ENCODE measurements around the gene SARDH.

SARDH gene

GRCh38 chr9:133703591-133704399 lies 34.4 kb downstream of the SARDH start:
- no peak for DNase-seq (ENCODE audit: low read depth)

- peak; percentile 12 for DNase-seq (ENCODE audit: low read depth)
Observed at GRCh38 chr9:133702798-133703590, 35.2 kb downstream of the SARDH start.

DNA sequence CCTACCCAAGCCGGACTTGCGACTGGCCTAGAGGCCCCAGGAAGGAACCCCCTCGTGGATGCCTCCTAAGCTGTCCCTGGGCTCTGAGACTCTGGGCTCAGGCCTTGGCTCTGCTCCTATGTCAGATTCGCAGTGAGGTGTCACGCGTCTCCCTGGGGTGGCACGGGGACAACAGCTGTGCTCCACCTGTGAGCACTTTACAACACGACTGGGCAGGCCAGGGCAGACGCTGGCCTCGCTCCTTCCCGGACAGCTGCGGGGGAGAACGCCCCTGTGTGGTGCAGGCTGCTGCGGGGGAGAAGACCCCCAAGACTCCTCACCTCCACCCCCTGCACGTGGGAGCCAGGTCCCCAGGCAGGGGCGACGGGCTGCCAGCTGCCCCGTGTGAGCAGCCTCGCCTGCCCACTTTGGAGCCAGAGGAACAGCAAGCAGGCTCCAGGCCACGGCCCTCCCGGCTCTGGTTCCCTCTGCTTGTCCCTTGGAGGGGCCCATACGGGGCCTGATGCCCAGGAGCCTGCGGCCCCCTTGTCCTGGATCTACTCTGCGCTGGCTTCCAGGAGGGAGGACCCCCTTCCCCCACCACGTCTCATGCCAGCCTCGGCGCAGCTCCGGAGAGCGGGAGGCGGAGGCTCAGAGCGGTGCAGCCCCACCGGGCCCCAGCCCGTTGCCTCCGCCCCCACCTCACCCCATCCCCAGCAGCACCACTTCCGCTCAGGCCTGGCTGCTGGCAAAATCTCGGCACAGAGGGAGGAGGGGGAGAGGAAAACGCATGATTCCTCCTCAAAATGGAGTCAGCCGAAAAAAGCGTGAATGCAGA lies 36.0 kb downstream of the SARDH start:
- DNase-seq (ENCODE audit: low read depth): peak; percentile 57

DNA sequence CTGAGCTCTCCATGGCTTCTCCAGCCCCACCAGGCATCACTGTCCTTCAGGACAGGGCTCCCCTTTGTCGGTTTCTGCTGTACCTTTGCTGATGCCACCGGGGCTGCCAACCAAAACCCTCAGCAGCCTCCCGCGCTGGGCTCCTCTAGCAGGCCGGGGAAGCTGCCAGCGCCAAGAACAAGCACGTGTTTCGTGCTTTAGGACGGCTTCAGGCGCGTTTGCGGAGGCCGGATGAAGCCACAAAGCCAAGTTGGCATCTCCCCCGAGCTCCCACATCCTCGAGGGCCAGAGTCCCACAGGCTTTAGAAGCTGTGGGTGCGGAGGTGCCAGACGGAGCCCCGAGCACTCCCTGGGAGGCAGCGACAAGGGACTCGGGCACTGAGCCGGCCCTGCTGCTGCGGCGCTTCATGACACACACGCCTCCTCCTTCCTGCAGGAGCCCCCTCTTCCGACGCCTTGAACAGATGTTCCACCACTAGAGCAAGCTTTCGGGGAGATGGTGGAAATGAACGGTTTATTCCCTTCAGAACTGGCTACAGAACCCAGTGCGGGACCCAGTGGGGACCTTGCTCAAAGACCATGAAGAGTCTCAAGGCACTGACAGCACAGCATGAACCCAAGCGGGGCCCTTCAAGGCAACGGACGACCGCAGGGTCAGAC lies 36.7 kb downstream of the SARDH start:
- DNase-seq (ENCODE audit: low read depth): peak; percentile 55

GRCh38 chr9:133700819-133701320 lies 37.3 kb downstream of the SARDH start:
- no peak for DNase-seq (ENCODE audit: low read depth)

- no peak for DNase-seq (ENCODE audit: low read depth)
Observed at GRCh38 chr9:133699546-133699945, 38.6 kb downstream of the SARDH start.

DNA sequence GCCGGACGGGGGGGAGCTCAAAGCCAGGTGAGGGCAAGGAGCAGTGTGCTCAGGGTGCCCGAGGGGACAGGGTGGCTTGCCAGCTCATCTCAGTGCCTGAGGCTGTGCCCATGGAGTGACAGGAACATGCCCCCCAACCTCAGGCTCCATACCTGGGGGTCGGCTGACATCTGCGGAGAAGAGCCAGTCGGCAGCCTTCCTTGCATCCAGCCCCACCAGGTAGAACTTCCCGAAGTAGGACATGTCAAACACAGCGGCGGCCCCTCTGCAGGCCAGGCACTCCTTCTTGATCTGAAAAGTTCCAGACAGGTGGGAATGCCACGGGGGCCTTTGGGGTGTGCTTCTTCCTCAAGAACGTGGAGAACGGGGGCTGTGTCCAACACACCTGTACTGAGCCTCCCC lies 42.1 kb downstream of the SARDH start:
- DNase-seq (ENCODE audit: low read depth): no peak

- no peak for DNase-seq (ENCODE audit: low read depth)
Observed at GRCh38 chr9:133694686-133695085, 43.5 kb downstream of the SARDH start.

GRCh38 chr9:133693703-133694529 lies 44.2 kb downstream of the SARDH start:
- DNase-seq (ENCODE audit: low read depth): no peak

GRCh38 chr9:133693116-133693515 lies 45.0 kb downstream of the SARDH start:
- no peak for DNase-seq (ENCODE audit: low read depth)

GRCh38 chr9:133692364-133692985 lies 45.7 kb downstream of the SARDH start:
- no peak for DNase-seq (ENCODE audit: low read depth)

- DNase-seq (ENCODE audit: low read depth): no peak
Observed at GRCh38 chr9:133691626-133692363, 46.4 kb downstream of the SARDH start.

- DNase-seq (ENCODE audit: low read depth): no peak
Observed at GRCh38 chr9:133691191-133691590, 47.0 kb downstream of the SARDH start.

GRCh38 chr9:133690081-133690561 lies 48.0 kb downstream of the SARDH start:
- DNase-seq (ENCODE audit: low read depth): no peak

DNA sequence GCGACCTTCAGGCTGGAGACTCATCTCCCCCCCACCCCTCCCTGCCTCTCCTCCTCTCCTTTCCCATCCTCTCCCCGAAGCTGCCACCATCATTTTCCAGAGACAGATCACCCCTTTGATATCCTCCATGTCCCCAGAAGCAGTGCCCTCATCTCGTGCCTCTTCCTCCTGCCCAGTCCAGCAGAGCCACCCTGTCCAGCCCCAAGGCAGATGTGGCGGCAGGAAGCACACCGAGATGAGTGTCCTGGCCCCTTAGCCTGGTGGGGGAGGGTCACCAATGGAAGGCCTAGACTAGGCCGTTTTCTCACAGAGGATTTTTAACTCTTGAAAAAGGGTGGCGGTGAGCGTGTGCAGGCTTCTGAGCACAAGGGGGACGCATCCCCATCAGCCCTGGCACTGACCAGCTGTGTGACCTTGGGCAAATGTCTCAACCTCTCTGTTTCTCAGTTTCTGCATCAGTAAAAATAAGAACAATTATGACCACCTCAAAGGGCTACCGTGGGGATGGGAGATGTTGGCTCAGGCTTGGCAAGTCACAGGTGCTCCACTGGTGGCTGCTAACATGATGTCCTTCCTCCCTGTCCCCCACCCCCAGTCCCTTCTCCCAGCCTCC lies 48.9 kb downstream of the SARDH start:
- no peak for DNase-seq (ENCODE audit: low read depth)

- no peak for DNase-seq (ENCODE audit: low read depth)
Observed at GRCh38 chr9:133687856-133688761, 50.0 kb downstream of the SARDH start.

DNA sequence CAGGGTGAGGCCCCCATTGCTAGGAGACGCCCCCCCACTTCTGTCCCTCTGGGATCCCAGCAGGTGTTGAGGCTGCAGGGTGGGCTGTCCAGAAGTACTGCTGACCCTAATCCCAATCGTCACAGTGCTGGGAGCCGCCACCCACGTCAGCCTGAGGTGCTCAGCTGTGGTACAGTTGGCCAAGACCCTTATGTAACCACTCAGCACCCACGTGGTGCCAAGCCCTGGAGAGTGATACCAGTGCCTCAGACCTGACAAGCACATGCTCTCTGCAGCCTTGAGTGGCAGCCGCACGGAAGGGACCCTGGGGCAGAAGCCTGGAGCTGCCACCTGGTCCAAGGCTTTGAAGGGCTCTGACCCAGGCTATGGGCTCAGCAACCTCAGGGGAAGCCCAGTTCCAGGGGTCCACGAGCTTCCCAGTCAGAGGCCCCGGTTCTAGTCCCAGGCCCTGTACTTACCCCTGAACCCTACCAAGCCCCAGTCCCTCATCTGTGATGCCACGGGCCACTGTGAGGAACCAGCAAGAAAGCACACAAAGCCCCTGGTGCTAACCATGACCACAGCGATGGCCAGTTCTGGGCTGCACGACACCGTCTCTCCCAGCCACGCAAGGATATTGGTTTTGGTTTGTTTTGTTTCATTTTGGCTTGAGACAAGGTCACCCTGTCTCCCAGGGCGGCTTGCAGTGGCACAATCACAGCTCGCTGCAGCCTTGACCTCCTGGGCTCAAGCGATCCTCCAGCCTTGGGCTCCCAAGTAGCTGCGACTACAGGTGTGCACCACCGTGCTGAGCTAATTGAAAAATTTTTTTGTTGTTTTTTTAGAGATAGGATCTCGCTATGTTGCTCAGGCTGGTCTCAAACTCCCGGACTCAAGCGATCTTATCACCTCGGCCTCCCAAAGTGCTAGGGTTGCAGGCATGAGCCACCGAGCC lies 51.2 kb downstream of the SARDH start:
- DNase-seq (ENCODE audit: low read depth): no peak

Data from stimulated activated CD4-positive, alpha-beta T cell treated with anti-CD3 and anti-CD28 coated beads, Interleukin-2, amount 100 ng/mL, for 4 hours (primary cell).